ENCODE measurements around the gene NARS2.
"Not testable (repeated sequence)": the region's sequence is repeated elsewhere in the genome, so short reads cannot be mapped to it uniquely, and the experiment has no call there.

The NARS2 gene

DNA sequence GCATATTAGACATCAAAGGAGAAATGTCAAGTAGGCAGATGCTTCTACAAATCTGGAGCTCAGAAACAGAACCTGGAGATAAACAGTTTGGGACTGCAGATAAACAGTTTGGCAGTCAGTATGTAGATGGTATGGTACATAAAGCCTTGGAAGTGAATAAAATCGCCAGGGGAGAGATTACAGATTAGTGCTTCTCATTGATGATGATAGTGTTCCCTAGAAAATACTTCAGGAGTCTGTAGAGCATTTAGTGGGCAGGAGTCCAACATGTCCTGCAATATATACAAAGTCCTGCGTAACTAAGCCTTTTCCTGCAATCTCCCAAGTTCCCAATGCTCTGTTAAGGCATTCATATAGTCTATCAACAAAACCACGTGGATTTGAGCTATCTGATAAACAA, 35.2 kb downstream of the NARS2 start:
- no peak for DNase-seq

GRCh38 chr11:78536933-78537332, 37.7 kb downstream of the NARS2 start:
- DNase-seq = no peak

DNA sequence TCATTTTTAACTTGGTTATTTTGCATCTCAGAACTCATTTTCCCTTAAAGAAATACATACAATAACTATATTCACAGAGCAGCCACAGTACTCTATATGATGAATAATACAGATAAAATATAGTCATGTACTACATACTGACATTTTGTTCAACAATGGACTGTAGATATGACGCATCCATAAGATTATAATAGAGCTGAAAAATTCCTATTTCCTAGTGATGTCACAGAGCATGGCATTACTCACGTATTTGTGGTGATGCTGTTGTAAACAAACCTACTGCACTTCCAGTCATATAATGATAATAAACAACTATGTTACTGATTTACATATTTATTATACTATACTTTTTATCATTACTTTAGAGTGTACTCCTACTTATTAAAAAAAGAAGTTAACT, 38.7 kb downstream of the NARS2 start:
- no peak for DNase-seq

- no peak for DNase-seq
Measured at GRCh38 chr11:78535027-78535426, 39.6 kb downstream of the NARS2 start.

DNA sequence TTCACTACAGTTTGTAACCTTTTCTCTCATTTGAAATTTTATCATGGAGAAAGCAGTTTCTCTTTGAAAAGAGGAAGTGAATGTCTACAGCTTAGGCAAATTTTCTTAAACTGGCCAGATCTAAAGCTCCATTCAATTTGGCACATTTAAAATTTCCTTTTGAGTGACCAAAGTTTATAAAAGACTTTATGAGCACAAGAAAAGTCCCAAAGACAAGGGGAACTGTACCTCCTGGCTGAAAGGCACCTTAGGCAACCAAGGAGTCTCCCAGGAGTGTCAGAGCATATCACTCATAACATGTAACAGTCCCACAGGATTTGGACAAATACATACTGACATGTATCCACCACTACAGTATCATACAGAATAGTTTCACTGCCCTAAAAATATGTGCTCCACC, 41.3 kb downstream of the NARS2 start:
- no peak for DNase-seq

GRCh38 chr11:78532991-78533390, 41.7 kb downstream of the NARS2 start:
- DNase-seq = no peak

DNA sequence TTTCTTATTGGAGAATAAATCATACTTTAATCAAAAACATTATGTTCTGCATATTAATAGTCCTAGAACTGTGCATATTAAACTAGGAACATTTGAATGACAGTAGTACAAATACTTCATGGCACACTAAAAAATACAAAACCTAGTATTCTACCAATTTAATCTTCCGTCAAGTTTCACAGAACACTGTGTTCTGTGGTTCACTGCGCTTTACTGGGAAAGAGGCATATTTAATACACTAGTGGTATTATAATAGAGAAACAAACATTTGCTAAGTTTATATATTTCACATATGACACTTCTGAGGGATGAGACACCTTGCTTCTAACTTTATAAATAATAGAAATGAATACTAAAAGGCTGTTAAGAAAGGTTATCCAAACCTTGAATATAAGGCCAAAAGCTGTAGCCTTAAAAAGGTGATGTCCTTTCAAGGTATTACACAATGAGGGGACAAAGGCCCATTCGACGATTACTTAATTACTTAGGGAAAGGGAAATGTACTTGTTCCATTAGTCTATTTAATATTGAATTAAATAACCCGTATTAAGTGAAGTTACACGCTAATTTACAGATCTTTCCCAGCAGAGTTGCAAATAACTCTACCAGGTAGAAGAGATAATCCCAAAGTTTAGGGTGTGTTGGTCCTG, 48.0 kb downstream of the NARS2 start:
- no peak for DNase-seq

DNA sequence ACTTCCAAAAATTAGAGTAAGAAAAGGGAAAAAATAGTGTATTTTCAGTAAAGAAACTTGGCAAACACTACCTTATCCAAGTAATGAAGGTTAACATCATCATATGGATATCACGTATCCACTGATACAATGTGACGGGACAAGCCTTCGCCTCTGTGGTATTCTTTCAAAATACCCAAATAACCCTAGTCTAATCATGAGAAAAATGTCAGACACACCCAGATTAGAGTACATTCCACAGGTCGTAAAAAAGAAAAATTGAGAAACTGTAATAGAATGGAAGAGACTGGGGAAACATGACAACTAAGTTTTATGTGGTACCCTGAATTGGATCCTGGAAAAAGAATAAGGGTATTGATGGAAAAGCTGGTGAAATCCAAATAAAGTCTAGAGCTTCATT, 48.9 kb downstream of the NARS2 start:
- DNase-seq = no peak

DNA sequence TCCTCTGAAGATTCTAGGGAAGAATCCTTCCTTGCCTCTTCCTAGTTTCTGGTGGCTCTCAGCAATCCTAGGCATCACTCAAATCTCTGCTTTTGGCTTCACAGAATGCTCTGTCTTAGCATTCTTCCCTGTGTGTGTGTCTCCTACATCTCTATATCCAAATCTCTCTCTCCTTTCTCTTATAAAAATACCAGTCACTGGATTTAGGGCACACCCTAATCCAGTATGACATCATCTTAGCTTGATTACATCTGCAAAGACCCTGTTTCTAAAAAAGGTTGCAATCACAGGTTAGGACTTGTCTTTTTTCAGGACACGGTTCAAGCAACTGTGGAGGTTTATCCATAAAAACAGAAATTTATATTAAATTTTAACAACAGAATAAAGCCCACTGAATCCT, 54.4 kb downstream of the NARS2 start:
- DNase-seq = no peak

DNA sequence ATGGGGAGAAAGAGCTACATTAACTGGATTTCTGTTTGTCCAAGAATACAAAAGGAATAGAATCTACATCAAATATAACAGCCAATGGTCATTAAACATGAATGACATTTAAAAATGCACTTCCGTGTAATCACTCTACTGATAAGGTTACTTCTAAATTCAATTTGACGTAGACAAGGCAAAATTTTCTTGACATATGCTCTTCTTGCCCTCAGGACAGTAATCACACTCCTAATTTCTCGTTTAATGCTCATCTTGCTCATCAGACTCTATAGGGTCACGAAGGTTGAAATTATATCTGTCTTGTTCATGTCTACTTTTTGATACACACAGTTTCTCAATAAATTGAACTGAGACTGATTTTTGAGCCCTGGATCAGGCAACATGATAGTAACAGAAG, 58.4 kb downstream of the NARS2 start:
- no peak for DNase-seq

- no peak for DNase-seq
Measured at GRCh38 chr11:78514922-78515502, 59.7 kb downstream of the NARS2 start.

DNA sequence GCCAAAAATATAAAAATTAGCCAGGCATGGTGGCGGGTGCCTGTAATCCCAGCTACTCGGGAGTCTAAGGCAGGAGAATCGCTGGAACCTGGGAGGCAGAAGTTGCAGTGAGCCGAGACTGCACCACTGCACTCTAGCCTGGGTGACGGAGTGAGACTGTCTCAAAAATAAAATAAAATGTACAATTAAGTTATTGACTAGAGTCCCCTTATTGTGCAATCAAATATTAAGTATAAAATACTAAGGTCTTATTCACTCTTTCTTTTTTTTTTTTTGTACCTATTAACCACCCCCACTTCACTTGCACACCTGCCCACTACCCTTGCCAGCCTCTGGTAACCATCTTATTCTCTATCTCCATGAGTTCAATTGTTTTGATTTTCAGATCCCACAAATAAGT, 61.6 kb downstream of the NARS2 start:
- not testable (repeated sequence) for DNase-seq

DNA sequence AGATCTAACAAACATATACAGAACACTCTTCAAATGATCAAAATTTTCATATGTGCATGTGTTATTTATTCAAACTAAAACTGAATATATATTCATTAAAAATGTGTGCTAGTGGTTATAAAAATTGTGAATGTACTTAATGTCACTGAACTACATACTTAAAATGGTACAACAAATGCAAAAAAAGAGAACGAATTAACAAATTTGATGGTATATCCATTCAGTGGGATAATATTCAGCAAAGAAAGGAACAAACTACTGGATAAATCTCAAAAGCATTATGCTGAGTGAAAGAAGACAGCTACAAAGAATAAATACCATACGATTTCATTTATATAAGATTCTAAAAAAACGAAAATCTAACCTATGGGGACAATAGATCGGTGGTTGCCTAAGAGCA, 64.1 kb downstream of the NARS2 start:
- DNase-seq = no peak

DNA sequence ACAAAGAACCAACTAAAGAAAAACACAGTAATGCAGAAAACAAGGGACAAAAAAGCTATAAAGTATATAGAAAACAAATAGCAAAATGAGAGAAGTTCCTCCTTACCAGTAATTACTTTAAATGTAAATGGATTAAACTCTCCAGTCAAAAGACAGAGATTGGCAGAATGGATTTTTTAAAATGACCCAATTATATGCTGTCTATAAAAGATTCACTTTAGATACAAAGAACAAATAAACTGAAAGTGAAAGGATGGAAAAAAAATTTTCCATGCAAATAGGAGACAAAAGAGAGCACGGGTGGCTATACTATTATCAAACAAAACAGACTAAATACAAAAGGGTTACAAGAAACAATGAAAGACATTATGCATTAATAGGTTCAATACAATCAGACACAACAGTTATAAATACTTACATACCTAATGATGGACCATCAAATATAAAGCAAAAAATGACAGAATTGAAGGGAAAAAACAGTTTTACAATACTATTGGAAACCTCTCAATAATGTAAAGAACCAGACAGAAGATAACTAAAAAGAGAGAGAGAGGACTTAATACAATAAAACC, 64.6 kb downstream of the NARS2 start:
- no peak for DNase-seq

GRCh38 chr11:78504708-78505107, 70.0 kb downstream of the NARS2 start:
- DNase-seq = no peak

GRCh38 chr11:78504181-78504580, 70.5 kb downstream of the NARS2 start:
- DNase-seq = no peak

GRCh38 chr11:78499971-78500370, 74.7 kb downstream of the NARS2 start:
- DNase-seq = no peak

DNA sequence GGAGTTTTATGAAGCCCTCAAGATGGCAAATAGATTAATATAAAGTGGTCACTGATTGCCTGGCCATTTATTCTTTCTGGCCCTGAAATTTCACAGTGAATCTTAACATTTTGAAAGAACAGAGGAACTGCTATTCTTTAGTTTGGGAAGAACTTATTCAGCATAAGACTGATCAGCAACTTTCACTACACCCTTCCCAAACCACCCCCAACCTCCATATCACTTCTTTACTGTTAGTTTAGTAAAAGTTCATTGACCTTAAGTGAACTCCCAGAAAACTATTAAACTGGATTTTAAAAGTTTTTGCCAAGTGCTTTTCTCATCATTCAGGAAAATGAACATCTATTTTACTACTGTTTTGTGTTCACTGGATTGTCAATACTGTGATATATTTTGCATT, 77.4 kb downstream of the NARS2 start:
- DNase-seq = no peak

- no peak for DNase-seq
Measured at GRCh38 chr11:78493413-78493975, 81.2 kb downstream of the NARS2 start.

DNA sequence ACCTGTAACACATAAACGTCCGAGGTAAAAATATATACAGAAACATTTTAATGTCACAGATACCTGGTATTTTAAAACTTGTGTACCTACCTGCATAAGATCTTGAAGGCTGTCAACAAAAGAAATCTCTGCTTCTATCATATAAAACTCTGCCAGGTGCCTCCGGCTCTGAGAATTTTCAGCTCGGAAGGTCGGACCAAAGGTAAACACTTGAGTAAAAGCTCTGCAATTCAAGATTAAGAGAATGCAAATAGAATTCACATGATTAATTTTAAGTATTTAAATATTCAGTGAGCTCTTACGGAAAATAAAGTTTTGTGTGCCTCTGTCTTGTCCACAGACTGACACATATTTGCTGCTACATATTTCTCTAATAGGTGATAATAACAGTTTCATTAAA, 81.7 kb downstream of the NARS2 start:
- DNase-seq = no peak

DNA sequence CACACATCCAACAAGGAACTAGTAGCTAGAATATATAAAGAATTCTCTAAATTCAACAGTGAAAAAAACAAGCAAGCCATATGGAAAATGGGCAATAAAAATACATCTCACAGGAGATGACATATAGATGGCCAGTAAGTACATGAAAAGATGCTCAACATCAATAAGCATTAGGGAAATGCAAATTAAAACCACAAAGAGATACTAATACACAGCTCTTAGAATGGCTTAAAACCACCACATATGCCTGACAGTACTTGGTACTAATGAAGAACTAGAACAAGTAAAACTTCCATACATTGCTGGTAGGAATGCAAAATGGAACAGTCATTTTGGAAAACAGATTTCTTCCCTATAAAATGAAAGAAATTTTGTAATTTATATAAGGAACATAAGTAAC, 85.5 kb downstream of the NARS2 start:
- DNase-seq = no peak

- no peak for DNase-seq
Measured at GRCh38 chr11:78478536-78478935, 96.1 kb downstream of the NARS2 start.

DNA sequence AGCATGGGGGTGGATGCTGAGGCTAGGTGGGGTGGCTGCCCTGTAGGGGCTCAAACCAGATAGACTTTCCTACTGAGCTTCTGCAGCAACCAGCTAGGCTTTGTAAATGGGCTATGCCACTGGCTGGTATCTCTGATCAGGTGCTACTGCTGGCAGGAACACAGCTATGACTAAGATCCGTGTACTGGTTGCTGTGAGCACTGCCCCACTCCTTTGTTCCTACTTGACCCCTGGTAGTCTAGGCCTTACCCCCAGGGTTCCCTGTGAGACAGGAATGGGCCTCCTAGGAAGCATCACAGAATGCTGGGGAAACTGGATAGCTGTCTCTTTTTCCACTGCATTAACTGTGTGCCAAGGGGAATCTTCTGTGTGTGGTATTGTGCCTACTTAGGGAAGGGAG, 98.6 kb downstream of the NARS2 start:
- DNase-seq = no peak

GRCh38 chr11:78474451-78474850, 100.2 kb downstream of the NARS2 start:
- DNase-seq = no peak

- DNase-seq = no peak
Measured at GRCh38 chr11:78472905-78473304, 101.8 kb downstream of the NARS2 start.

Data from NCI-H1417 treated with DMSO at 0.1 percent for 48 hours (cell line).